DMS 273 treated with DMSO at 0.1 percent for 48 hours (cell line): ENCODE measurements around the gene SCN8A.
"Not testable (repeated sequence)": the region's sequence is repeated elsewhere in the genome, so short reads cannot be mapped to it uniquely, and the experiment has no call there.

ENCODE experiments used
- DNase-seq: peaks from one replicate; lab custom pipeline; 2025; lab: John Stamatoyannopoulos, UW

SCN8A gene

GRCh38 chr12:51591016-51591901 is at the start of gene SCN8A:
SCN8A (plus strand) TSS chr12:51591233; CDS start chr12:51662818, 71,585 bp downstream.
- DNase-seq: no peak

GRCh38 chr12:51546097-51546496 is 44.9 kb upstream of the SCN8A start:
- no peak for DNase-seq

- DNase-seq: no peak
Measured at GRCh38 chr12:51547606-51548005, 43.4 kb upstream of the SCN8A start.

- no peak for DNase-seq
Measured at GRCh38 chr12:51548241-51548640, 42.8 kb upstream of the SCN8A start.

- DNase-seq: no peak
Measured at GRCh38 chr12:51549637-51550036, 41.4 kb upstream of the SCN8A start.

GRCh38 chr12:51568271-51569032 is 22.6 kb upstream of the SCN8A start:
- DNase-seq: not testable (repeated sequence)

- DNase-seq: no peak
Measured at GRCh38 chr12:51579321-51579850, 11.6 kb upstream of the SCN8A start.

GRCh38 chr12:51589060-51589459 is 2.0 kb upstream of the SCN8A start:
- no peak for DNase-seq

- no peak for DNase-seq
Measured at GRCh38 chr12:51589557-51590176, 1.4 kb upstream of the SCN8A start.

GRCh38 chr12:51590347-51591015 is 552 bp upstream of the SCN8A start:
- peak; percentile 45 for DNase-seq

- DNase-seq: no peak
Measured at GRCh38 chr12:51592034-51592705, 1.1 kb downstream of the SCN8A start.

GRCh38 chr12:51593021-51593420 is 2.0 kb downstream of the SCN8A start:
- DNase-seq: no peak

GRCh38 chr12:51593539-51593938 is 2.5 kb downstream of the SCN8A start:
- no peak for DNase-seq

- DNase-seq: no peak
Measured at GRCh38 chr12:51598156-51598555, 7.1 kb downstream of the SCN8A start.

GRCh38 chr12:51600721-51601120 is 9.7 kb downstream of the SCN8A start:
- DNase-seq: no peak

- no peak for DNase-seq
Measured at GRCh38 chr12:51601241-51601640, 10.2 kb downstream of the SCN8A start.

GRCh38 chr12:51605896-51606295 is 14.9 kb downstream of the SCN8A start:
- not testable (repeated sequence) for DNase-seq

GRCh38 chr12:51607197-51607596 is 16.2 kb downstream of the SCN8A start:
- DNase-seq: not testable (repeated sequence)

GRCh38 chr12:51620448-51620847 is 29.4 kb downstream of the SCN8A start:
- DNase-seq: no peak

GRCh38 chr12:51621156-51621922 is 30.3 kb downstream of the SCN8A start:
- DNase-seq: no peak
